ENCODE results near the gene VTI1A. TPM values are rescaled to one million over a fixed set of nuclear protein-coding genes. Genes with fewer than 3 reads are reported as not detected.

The VTI1A gene
- total RNA-seq, 2 donors from 2014 or later = 53.3 to 57.5 TPM

DNA sequence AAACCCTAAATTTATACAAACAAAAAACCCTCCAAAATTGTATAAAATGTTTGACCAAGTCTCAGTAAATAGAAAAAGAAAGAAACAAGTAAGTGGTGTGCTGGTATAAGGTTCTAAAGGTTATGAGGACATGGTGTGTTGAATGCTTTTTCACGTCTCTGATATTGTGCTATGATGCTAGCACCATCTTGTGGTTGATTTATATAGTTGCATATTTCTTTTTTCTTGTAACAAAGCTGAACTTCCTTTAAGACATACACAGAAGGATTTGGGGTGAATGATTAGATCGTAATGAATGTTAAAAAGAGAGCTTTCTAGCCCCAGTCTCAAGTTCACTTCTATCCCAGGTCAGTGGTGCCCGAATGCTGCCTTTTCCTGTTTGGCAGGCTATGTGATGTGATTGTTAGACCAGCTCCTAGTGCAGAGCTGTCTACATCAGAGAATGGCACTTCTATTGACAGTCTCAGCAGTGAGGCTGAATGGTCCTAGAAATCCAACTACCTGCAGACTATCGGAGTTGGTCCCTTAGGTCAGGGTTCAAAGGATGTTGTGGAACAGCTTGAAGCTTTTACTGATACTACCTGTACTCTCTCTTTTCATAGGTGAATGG lies 25.0 kb downstream of the VTI1A start:
- no peak for DNase-seq (ENCODE audit: low spot score)
- intact Hi-C loops (cut with DNase I) = no loop called here

DNA sequence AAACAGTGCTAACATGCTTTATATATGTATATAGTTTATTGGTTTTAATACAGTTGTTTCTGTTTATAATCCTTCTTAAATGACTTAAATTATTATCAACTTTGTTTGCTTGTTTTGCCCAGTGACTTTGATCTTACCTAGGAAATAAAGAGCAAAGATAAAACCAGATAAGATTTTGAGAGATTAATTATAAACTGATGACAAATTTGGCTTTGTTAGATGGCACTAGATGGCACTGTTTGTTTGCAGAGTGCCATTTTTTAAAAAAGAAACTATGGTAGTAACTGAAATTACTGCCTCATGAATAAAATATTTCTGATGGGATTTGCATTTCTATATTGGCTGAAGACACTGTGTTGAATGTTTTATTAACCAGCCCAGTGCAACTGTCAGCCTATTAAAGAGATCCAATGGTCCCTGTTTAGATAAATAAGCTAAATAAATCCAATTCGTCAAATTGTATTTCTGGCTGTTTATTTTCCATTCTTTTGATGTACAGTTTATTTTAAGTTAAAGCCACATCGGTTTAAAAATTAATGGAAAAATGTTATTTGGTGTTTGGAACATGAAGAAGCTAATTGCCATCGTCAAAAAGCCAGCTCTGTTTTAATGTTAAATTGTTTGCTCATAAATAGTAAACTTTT lies 28.7 kb downstream of the VTI1A start:
- DNase-seq (ENCODE audit: low spot score) = no peak
- Histone ChIP-seq H3K9me3 (no peaks in the 10 kb centered on the region), H3K4me1 (replicated peaks) (no peaks in the 10 kb centered on the region), H3K27ac (no peak overlapping the region), H3K4me3 (no peak overlapping the region), H3K36me3 (no peaks in the 10 kb centered on the region), H3K27me3 (replicated peaks; ENCODE audit: insufficient read depth) (no peaks in the 10 kb centered on the region)
- intact Hi-C loops (cut with DNase I) = loop anchor here (5.0 kb wide), 2 partner anchors 912 to 1087 kb away; no protein-coding TSS in a partner anchor
- 33% methylated on average over 3 of the region's 3 CpGs for WGBS
- TF ChIP-seq, protein P1, sequence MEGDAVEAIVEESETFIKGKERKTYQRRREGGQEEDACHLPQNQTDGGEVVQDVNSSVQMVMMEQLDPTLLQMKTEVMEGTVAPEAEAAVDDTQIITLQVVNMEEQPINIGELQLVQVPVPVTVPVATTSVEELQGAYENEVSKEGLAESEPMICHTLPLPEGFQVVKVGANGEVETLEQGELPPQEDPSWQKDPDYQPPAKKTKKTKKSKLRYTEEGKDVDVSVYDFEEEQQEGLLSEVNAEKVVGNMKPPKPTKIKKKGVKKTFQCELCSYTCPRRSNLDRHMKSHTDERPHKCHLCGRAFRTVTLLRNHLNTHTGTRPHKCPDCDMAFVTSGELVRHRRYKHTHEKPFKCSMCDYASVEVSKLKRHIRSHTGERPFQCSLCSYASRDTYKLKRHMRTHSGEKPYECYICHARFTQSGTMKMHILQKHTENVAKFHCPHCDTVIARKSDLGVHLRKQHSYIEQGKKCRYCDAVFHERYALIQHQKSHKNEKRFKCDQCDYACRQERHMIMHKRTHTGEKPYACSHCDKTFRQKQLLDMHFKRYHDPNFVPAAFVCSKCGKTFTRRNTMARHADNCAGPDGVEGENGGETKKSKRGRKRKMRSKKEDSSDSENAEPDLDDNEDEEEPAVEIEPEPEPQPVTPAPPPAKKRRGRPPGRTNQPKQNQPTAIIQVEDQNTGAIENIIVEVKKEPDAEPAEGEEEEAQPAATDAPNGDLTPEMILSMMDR (IDR thresholded peaks at IDR 0.05) = peak in 3 of 4 experiments; percentile 30 to 64 (median 52)
- TF ChIP-seq POLR2A (IDR thresholded peaks at IDR 0.05) (no peak), POLR2AphosphoS5 (IDR thresholded peaks at IDR 0.05) (no peak)

More for the DNA sequence above, 25.0 kb downstream of the VTI1A start:
- Histone ChIP-seq H3K27me3 (replicated peaks; ENCODE audit: insufficient read depth) (no peaks in the 10 kb centered on the region), H3K27ac (no peak overlapping the region), H3K4me1 (replicated peaks) (no peaks in the 10 kb centered on the region), H3K9me3 (no peaks in the 10 kb centered on the region), H3K4me3 (no peak overlapping the region), H3K36me3 (no peaks in the 10 kb centered on the region)
- TF ChIP-seq POLR2AphosphoS5 (IDR thresholded peaks at IDR 0.05) = no peak
- TF ChIP-seq POLR2A (IDR thresholded peaks at IDR 0.05) = no peak
- TF ChIP-seq, protein P1 (IDR thresholded peaks at IDR 0.05) = peak; percentile 32 to 72 (median 64)
- 4% methylated on average over 4 of the region's 4 CpGs for WGBS

DNA sequence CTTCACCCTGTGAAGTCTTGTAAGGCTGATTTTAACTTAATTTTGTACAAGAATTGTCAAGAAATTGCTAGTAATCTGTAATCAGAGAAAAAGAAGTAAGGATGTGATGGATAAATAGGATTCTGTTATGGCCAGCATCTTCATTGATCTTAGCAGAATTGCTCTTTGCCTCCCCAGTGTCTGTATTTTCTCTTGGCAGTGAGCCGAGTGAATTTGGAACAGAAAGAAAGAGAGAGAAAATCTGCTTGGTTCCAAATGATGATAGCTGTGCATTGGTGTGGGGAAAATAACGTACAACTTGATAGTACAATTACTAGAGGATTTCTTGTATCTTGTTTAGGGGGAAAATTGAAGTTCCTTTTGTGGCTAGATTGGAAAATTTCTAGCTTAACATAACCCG lies 34.6 kb downstream of the VTI1A start:
- no peak for DNase-seq (ENCODE audit: low spot score)

DNA sequence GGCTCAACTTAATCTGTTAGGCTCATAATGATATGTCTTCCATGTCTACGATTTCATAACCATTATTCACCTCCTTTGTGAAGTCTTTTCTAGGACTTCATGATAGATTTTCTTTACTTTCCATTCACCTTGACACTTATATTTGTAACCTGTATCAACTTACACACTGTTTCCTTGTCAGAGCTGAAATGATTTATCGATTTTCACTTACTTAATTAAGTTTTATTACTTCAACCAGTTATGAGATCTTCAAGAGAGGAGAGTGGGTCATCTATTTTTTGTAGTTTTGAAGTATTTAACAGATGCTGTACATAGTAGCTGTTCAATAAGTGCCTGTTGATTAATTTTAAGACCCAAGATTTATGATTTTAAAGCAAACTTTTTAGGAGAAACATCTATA lies 37.4 kb downstream of the VTI1A start:
- WGBS = 88% methylated on average over 2 of the region's 2 CpGs
- Histone ChIP-seq H3K4me3 (no peak overlapping the region), H3K36me3 (no peaks in the 10 kb centered on the region), H3K27ac (no peak overlapping the region), H3K9me3 (no peaks in the 10 kb centered on the region), H3K27me3 (replicated peaks; ENCODE audit: insufficient read depth) (no peaks in the 10 kb centered on the region), H3K4me1 (replicated peaks) (no peaks in the 10 kb centered on the region)
- DNase-seq (ENCODE audit: low spot score) = no peak
- TF ChIP-seq POLR2AphosphoS5 (IDR thresholded peaks at IDR 0.05) (no peak), POLR2A (IDR thresholded peaks at IDR 0.05) (no peak)
- TF ChIP-seq, protein P1 (IDR thresholded peaks at IDR 0.05) = no peak
- intact Hi-C loops (cut with DNase I) = loop anchor here (10.0 kb wide), 1 partner anchor 640 kb away; no protein-coding TSS in a partner anchor

More for the DNA sequence above, 34.6 kb downstream of the VTI1A start:
- intact Hi-C loops (cut with DNase I) = loop anchor here (10.0 kb wide), 1 partner anchor 643 kb away; no protein-coding TSS in a partner anchor
- H3K4me3 ChIP-seq = no peak overlapping the region
- H3K9me3 ChIP-seq = no peaks in the 10 kb centered on the region
- no peaks in the 10 kb centered on the region for H3K4me1 ChIP-seq (replicated peaks)
- no peaks in the 10 kb centered on the region for H3K27me3 ChIP-seq (replicated peaks; ENCODE audit: insufficient read depth)
- TF ChIP-seq POLR2AphosphoS5 (IDR thresholded peaks at IDR 0.05) (no peak), POLR2A (IDR thresholded peaks at IDR 0.05) (no peak)
- TF ChIP-seq, protein P1 (IDR thresholded peaks at IDR 0.05) = no peak
- no peak overlapping the region for H3K27ac ChIP-seq
- no peaks in the 10 kb centered on the region for H3K36me3 ChIP-seq
- WGBS = 79% methylated on average over 3 of the region's 3 CpGs
